K562 (cell line): ENCODE results near the gene PBX2. TPM values are rescaled to one million over a fixed set of nuclear protein-coding genes. Genes with fewer than 3 reads are reported as not detected.

Experiments used
- AFF1 ChIP-seq, 2 experiments: fragments of 450-650 bp; IDR thresholded peaks; 2 replicates each; pipeline ENCODE4 v1.6.1; 2018; ENCODE audit warnings: mild to moderate bottlenecking in 2 of 2, low read depth in 1 of 2; ENCODE audit not compliant: partially characterized antibody in 2 of 2
- CHCHD3 ChIP-seq: fragments of 250-450 bp; sonication (Bioruptor Pico); IDR thresholded peaks from 2 replicates; pipeline ENCODE4 v2.1.2; 2022; ENCODE audit warnings: mild to moderate bottlenecking
- ETV5 ChIP-seq: sonication (generic); formaldehyde crosslinking; IDR thresholded peaks from 2 replicates; pipeline ENCODE4 v1.4.0; 2020; ENCODE audit warnings: low read depth, mild to moderate bottlenecking, missing genetic modification reagents
- GATAD2A ChIP-seq: fragments of 450-650 bp; IDR thresholded peaks from 2 replicates; pipeline ENCODE4 v1.6.1; 2017
- KDM1A ChIP-seq, 2 experiments: fragments of 450-650 bp; IDR thresholded peaks; 2 replicates each; pipeline ENCODE4 v1.6.1; 2016; ENCODE audit warnings: mild to moderate bottlenecking in 2 of 2
- NR1H2 ChIP-seq: sonication (generic); formaldehyde crosslinking; IDR thresholded peaks from 2 replicates; pipeline ENCODE4 v1.4.0; 2020; ENCODE audit warnings: mild to moderate bottlenecking, missing genetic modification reagents
- PHF21A ChIP-seq: fragments of 450-650 bp; IDR thresholded peaks from 2 replicates; pipeline ENCODE4 v1.6.1; 2017; ENCODE audit warnings: low read depth, borderline replicate concordance
- POLR2H ChIP-seq: IDR thresholded peaks from 2 replicates; pipeline ENCODE4 v1.6.1; 2016; ENCODE audit warnings: missing genetic modification characterization, low read depth, mild to moderate bottlenecking, control low read depth, missing compliant biosample characterization, moderate library complexity
- POLR3G ChIP-seq: IDR thresholded peaks from 2 replicates; pipeline ENCODE4 v1.6.1; 2011; ENCODE audit not compliant: insufficient read length, insufficient replicate concordance; ENCODE audit errors: extremely low read depth
- STAG1 ChIP-seq: sonication (generic); formaldehyde crosslinking; IDR thresholded peaks from 2 replicates; pipeline ENCODE4 v1.5.0; 2020; ENCODE audit warnings: missing genetic modification reagents, borderline replicate concordance
- TBP ChIP-seq: optimal IDR thresholded peaks from 2 replicates; pipeline ENCODE3; 2011; ENCODE audit warnings: low read depth, low read length, improper control_type of control experiment
- TEAD2 ChIP-seq: fragments of 450-650 bp; IDR thresholded peaks from 2 replicates; pipeline ENCODE4 v1.6.1; 2016; ENCODE audit warnings: missing genetic modification characterization, control low read depth, missing compliant biosample characterization
- THRA ChIP-seq: fragments of 450-650 bp; IDR thresholded peaks from 2 replicates; pipeline ENCODE4 v1.6.1; 2017; ENCODE audit warnings: mild to moderate bottlenecking, moderate library complexity
- THRAP3 ChIP-seq: fragments of 450-650 bp; IDR thresholded peaks from 2 replicates; pipeline ENCODE4 v1.6.1; 2016; ENCODE audit warnings: mild to moderate bottlenecking, inconsistent platforms, borderline replicate concordance
- U2AF2 ChIP-seq: fragments of 200-400 bp; formaldehyde crosslinking; optimal IDR thresholded peaks from 2 replicates; pipeline ENCODE3; 2017; ENCODE audit warnings: low read depth, mild to moderate bottlenecking, low read length
- ZNF121 ChIP-seq: sonication (generic); formaldehyde crosslinking; conservative IDR thresholded peaks from 2 replicates; pipeline ENCODE4 v1.8.0; 2022; ENCODE audit warnings: missing genetic modification reagents
- ZNF274 ChIP-seq: IDR thresholded peaks from 2 replicates; pipeline ENCODE4 v1.6.1; 2011; ENCODE audit warnings: low read depth, mild to moderate bottlenecking, low read length, moderate library complexity, borderline replicate concordance
- ZNF609 ChIP-seq: sonication (generic); formaldehyde crosslinking; IDR thresholded peaks from 2 replicates; pipeline ENCODE4 v1.8.1; 2023; ENCODE audit warnings: missing genetic modification reagents, mild to moderate bottlenecking, borderline replicate concordance
- polyA plus RNA-seq, 8 experiments: library from polyadenylated mRNA; depleted of rRNA in 4 of 8; stranded (reverse) in 5 of 8; unstranded in 3 of 8; fragments of >200 nt; fragmentation: Nextera tagmentation in 2 of 8; fragmentation: Illumina TruSeq in 1 of 8; extraction: Ambion mirVana in 2 of 8; extraction: Trizol in 1 of 8; gene quantifications; 2 replicates each; pipeline versions ENCODE4 v1.2.1 to v1.2.3, GENCODE V29; 2011 to 2014; ENCODE audit warnings: inconsistent platforms in 1 of 8, missing spikeins in 1 of 8
- total RNA-seq, 7 experiments: library from RNA; depleted of rRNA in 6 of 7; stranded (reverse); fragments of >200 nt in 6 of 7; fragmentation: Illumina TruSeq in 2 of 7; extraction: Trizol in 2 of 7; gene quantifications; 2 replicates each; pipeline versions ENCODE4 v1.2.1 to v1.2.3, GENCODE V29; 2011 to 2021; ENCODE audit warnings: low replicate concordance in 1 of 7

Gene PBX2
- total and polyA plus RNA-seq, 9 of the 15 experiments (the other 6 are each of a cell fraction or from before 2014, with no cell fraction given): 1.9 to 134 (median 62.5) TPM

- TF ChIP-seq THRA (no peak), ZNF121 (CRISPR knock-in tag) (no peak), THRAP3 (peak; percentile 97), PHF21A (no peak), U2AF2 (no peak), GATAD2A (no peak), TBP (no peak), CHCHD3 (CRISPR knock-in tag) (no peak), KDM1A (IDR thresholded peaks at IDR 0.05) (peak in 1 of 2 experiments; percentile 24; a peak in 3 of 4 replicates), STAG1 (CRISPR knock-in tag) (no peak), NR1H2 (no peak), TEAD2 (tag) (no peak), POLR3G (no peak), ETV5 (no peak), ZNF609 (CRISPR knock-in tag) (no peak), ZNF274 (no peak), POLR2H (tag) (no peak), AFF1 (IDR thresholded peaks at IDR 0.05; ENCODE audit: low read depth in 1 of 2, partially characterized antibody in 2 of 2) (no peak)
These were observed 13.4 kb downstream of the PBX2 start (continued) for GRCh38 chr6:32176476-32177182.
